HCT116 (cell line): ENCODE measurements around the gene ADIPOR2. TPM values are rescaled to one million over a fixed set of nuclear protein-coding genes. Genes with fewer than 3 reads are reported as not detected.

Source experiments
- ATAC-seq: fragments of 200-7000 bp; cut with Tn5 transposase; 2 replicates; pipeline ENCODE4 v1.9.1; 2020; ENCODE audit warnings: mild to moderate bottlenecking, moderate library complexity
- BruUV-seq: library from RNA; stranded (reverse); fragments of 400-500 nt; replicated peaks from 2 replicates; lab custom pipeline; 2021; lab: Mats Ljungman, UMichigan
- CTCF ChIA-PET: fragments of 300-600 bp; sonication (Branson Sonifier 250); formaldehyde crosslinking; loops from one replicate; lab custom pipeline; 2021; ENCODE audit warnings: antibody characterized with exemption; lab: Charles Lee
- POLR2A ChIA-PET: fragments of 300-600, 350-600 bp; sonication (Branson Sonifier 250); formaldehyde crosslinking; loops from one replicate; lab custom pipeline; 2021; ENCODE audit warnings: antibody characterized with exemption; lab: Charles Lee
- RAD21 ChIA-PET, 2 experiments: fragments of 300-600 bp; sonication (Branson Sonifier 250); formaldehyde crosslinking; loops; one replicate each; lab custom pipeline; 2023; ENCODE audit warnings: low total read pairs in 2 of 2; ENCODE audit not compliant: uncharacterized antibody in 2 of 2, unreplicated experiment in 2 of 2, low non-redundant PET in 1 of 2; lab: Charles Lee
- DNase-seq: peaks from one replicate; pipeline ENCODE4 v3.0.0-alpha.2; 2010; ENCODE audit warnings: low read depth, low spot score
- H2AFZ ChIP-seq: fragments of 200-600 bp; shearing (Covaris generic), sonication (generic); 2 replicates; pipeline ENCODE4 v1.6.1; 2017; ENCODE audit warnings: low read depth, mixed run types, mixed read lengths, antibody characterized with exemption, low read length; ENCODE audit not compliant: poor library complexity, severe bottlenecking
- H3K27ac ChIP-seq: 2 replicates; pipeline ENCODE4 v1.5.1; 2012; ENCODE audit warnings: low read depth, low read length
- H3K27me3 ChIP-seq: fragments of 200-600 bp; sonication (generic); 2 replicates; pipeline ENCODE4 v1.6.1; 2016; ENCODE audit warnings: mixed run types, low read length, mixed read lengths; ENCODE audit not compliant: insufficient read depth
- H3K36me3 ChIP-seq, 2 experiments: fragments of 200-500 bp in 1 of 2; fragments of 200-600 bp in 1 of 2; sonication (Bioruptor generic) in 1 of 2; sonication (generic) in 1 of 2; 2 replicates each; pipeline versions ENCODE4 v1.5.1 to v1.6.1; 2014 to 2016; ENCODE audit warnings: low read length in 2 of 2, inconsistent platforms in 1 of 2, mixed read lengths in 1 of 2, mixed run types in 1 of 2; ENCODE audit not compliant: insufficient read depth in 2 of 2, control insufficient read depth in 1 of 2
- H3K4me1 ChIP-seq, 2 experiments: fragments of 200-600 bp in 1 of 2; sonication (generic) in 1 of 2; 2 replicates each; pipeline versions ENCODE4 v1.5.1 to v1.6.1; 2012 to 2017; ENCODE audit warnings: low read length in 2 of 2, inconsistent platforms in 1 of 2, mild to moderate bottlenecking in 1 of 2, mixed read lengths in 1 of 2, mixed run types in 1 of 2, moderate library complexity in 1 of 2; ENCODE audit not compliant: insufficient read depth in 2 of 2, control insufficient read depth in 1 of 2
- H3K4me2 ChIP-seq: fragments of 200-600 bp; sonication (generic); 2 replicates; pipeline ENCODE4 v1.6.1; 2017; ENCODE audit warnings: mixed run types, low read length, mixed read lengths
- H3K4me3 ChIP-seq, 2 experiments: fragments of 200-600 bp in 1 of 2; sonication (generic) in 1 of 2; replicated peaks in 1 of 2; 2 replicates each; pipeline ENCODE4 v1.5.1; 2011 to 2016; ENCODE audit warnings: low read length in 2 of 2, control low read depth in 1 of 2, low read depth in 1 of 2, mild to moderate bottlenecking in 1 of 2, mixed read lengths in 1 of 2, mixed run types in 1 of 2
- H3K79me2 ChIP-seq: fragments of 200-600 bp; sonication (generic); 2 replicates; pipeline ENCODE4 v1.6.1; 2017; ENCODE audit warnings: mild to moderate bottlenecking, mixed run types, low read length, moderate library complexity, mixed read lengths; ENCODE audit not compliant: insufficient read depth
- H3K9ac ChIP-seq: fragments of 200-600 bp; sonication (generic); 2 replicates; pipeline ENCODE4 v1.6.1; 2016; ENCODE audit warnings: low read length, mixed read lengths
- H3K9me2 ChIP-seq: fragments of 200-600 bp; sonication (generic), shearing (Covaris generic); 2 replicates; pipeline ENCODE4 v1.6.1; 2017; ENCODE audit warnings: mixed run types, mild to moderate bottlenecking, moderate library complexity; ENCODE audit not compliant: insufficient read depth
- H3K9me3 ChIP-seq, 2 experiments: fragments of 200-500 bp in 1 of 2; fragments of 200-600 bp in 1 of 2; sonication (Bioruptor generic) in 1 of 2; sonication (generic) in 1 of 2; 2 replicates each; pipeline ENCODE4 v1.6.1; 2014 to 2017; ENCODE audit warnings: low read length in 2 of 2, mixed read lengths in 2 of 2, inconsistent platforms in 1 of 2, low read depth in 1 of 2, mild to moderate bottlenecking in 1 of 2, mixed run types in 1 of 2, moderate library complexity in 1 of 2; ENCODE audit not compliant: control insufficient read depth in 1 of 2, insufficient read depth in 1 of 2
- H4K20me1 ChIP-seq: fragments of 200-600 bp; sonication (generic), shearing (Covaris generic); 2 replicates; pipeline ENCODE4 v1.6.1; 2017; ENCODE audit warnings: mixed run types, mild to moderate bottlenecking, moderate library complexity; ENCODE audit not compliant: insufficient read depth
- CBX3 ChIP-seq: IDR thresholded peaks from 2 replicates; pipeline ENCODE4 v1.6.1; 2012; ENCODE audit warnings: low read depth
- CEBPB ChIP-seq: IDR thresholded peaks from 2 replicates; pipeline ENCODE4 v1.6.1; 2012; ENCODE audit warnings: low read depth
- EZH2phosphoT487 ChIP-seq: fragments of 200-600 bp; IDR thresholded peaks from 2 replicates; pipeline ENCODE4 v1.6.1; 2018; ENCODE audit warnings: antibody characterized with exemption, borderline replicate concordance
- FOSL1 ChIP-seq: IDR thresholded peaks from 2 replicates; pipeline ENCODE4 v1.6.1; 2012; ENCODE audit warnings: low read depth
- JUND ChIP-seq: IDR thresholded peaks from 2 replicates; pipeline ENCODE4 v1.6.1; 2012
- POLR2AphosphoS5 ChIP-seq: IDR thresholded peaks from 2 replicates; pipeline ENCODE4 v1.6.1; 2011; ENCODE audit warnings: mild to moderate bottlenecking, low read depth, low read length, moderate library complexity
- SP1 ChIP-seq: IDR thresholded peaks from 2 replicates; pipeline ENCODE4 v1.6.1; 2012; ENCODE audit warnings: low read depth
- YY1 ChIP-seq: IDR thresholded peaks from 2 replicates; pipeline ENCODE4 v1.6.1; 2011; ENCODE audit warnings: low read length, low read depth, moderate library complexity, mild to moderate bottlenecking; ENCODE audit not compliant: insufficient replicate concordance; ENCODE audit errors: extremely low read depth
- ZNF274 ChIP-seq: fragments of 200-500 bp; sonication (Bioruptor generic); IDR thresholded peaks from 2 replicates; pipeline ENCODE4 v1.6.1; 2014; ENCODE audit warnings: mild to moderate bottlenecking, low read depth, low read length, inconsistent platforms
- intact Hi-C: fragments of 100-400 bp; cut with micrococcal nuclease; formaldehyde crosslinking; loops from 2 replicates; pipeline ENCODE4 v1.10.0; 2022
- total RNA-seq: library from RNA; stranded (reverse); gene quantifications from one replicate; pipeline ENCODE4 v1.2.1, GENCODE V29; 2021; ENCODE audit not compliant: unreplicated experiment
- TF ChIP-seq, protein P1 (sequence below): IDR thresholded peaks from 2 replicates; pipeline ENCODE4 v1.6.1; 2012
- TF ChIP-seq, protein P2 (sequence below): IDR thresholded peaks from 2 replicates; pipeline ENCODE4 v1.6.1; 2012; ENCODE audit warnings: low read depth

ADIPOR2 gene
- total RNA-seq, 1 experiment from 2014 or later: 69.9 TPM

DNA sequence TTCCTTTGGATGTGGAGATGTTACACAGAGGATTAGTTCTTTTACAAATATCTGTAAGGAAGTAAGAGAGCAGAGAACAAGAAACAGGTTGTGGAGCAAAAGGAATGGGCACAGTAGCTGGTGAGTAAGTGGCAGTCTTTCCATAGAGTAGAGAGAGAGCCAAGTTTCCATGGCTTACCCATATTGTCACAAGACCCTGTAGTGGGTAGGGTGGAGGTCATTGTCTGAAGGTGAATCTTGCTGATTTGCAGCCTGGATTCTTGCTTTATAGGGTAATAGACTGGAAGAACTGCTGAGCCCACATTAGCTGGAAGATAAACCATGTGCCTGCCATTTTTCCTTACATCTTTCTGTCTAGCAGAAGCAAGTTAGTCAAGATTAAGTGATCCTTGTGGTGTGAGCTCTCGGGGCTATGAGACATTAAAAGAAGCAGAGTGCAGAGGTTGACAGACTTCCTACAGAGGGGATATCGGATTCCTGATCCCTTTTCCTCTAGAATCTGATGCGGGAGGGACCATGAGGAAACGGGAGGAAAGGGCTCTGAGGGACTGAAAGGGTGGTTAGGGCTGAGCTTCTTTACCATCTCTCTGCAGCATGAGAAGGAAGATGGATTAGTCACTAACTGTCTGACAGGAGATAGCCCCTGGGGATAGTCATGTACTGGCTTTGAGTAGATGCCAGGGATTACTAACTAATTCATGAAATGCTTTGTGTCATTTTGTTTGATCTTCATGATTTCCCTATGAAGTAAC lies 85.5 kb downstream of the ADIPOR2 start:
- H3K79me2 ChIP-seq: peaks cover 44% of the 10 kb centered on the region
- CTCF ChIA-PET: interaction anchor here (1.2 kb wide), 1 partner anchor 123 kb away, joined by 3 read pairs; no protein-coding TSS in a partner anchor
- peaks cover 9 to 10% of the 10 kb centered on the region in 2 experiments; a peak in 3 of 4 replicates for H3K36me3 ChIP-seq
- H3K27ac ChIP-seq: no peak overlapping the region
- ATAC-seq: no peak; the same call in 1 of the 2 replicates
- no peak for DNase-seq
- intact Hi-C loops: no loop called here
- no peak for TF ChIP-seq SP1
- no peak for TF ChIP-seq CEBPB
- TF ChIP-seq POLR2AphosphoS5: no peak
- no peak for TF ChIP-seq YY1
- TF ChIP-seq CBX3: no peak
- TF ChIP-seq FOSL1: no peak
- TF ChIP-seq EZH2phosphoT487: no peak
- no peak overlapping the region for H2AFZ ChIP-seq
- BruUV-seq: no TSS peak
- no peak overlapping the region for H3K4me3 ChIP-seq
- H3K9me2 ChIP-seq: no peaks in the 10 kb centered on the region
- no peaks in the 10 kb centered on the region for H4K20me1 ChIP-seq
- POLR2A ChIA-PET: interaction anchor here (2.1 kb wide), 1 partner anchor 115 kb away, joined by 5 read pairs; no protein-coding TSS in a partner anchor
- H3K9ac ChIP-seq: no peak overlapping the region
- 0 out of 2 replicates have a peak overlapping the region, but pooled peaks have one; percentile 3 for H3K4me2 ChIP-seq
- no peaks in the 10 kb centered on the region for H3K27me3 ChIP-seq
- RAD21 ChIA-PET: no interaction called here
- no peaks in the 10 kb centered on the region for H3K9me3 ChIP-seq
- H3K4me1 ChIP-seq: peaks cover 2 to 10% of the 10 kb centered on the region in 2 experiments; a peak in 2 of 4 replicates

DNA sequence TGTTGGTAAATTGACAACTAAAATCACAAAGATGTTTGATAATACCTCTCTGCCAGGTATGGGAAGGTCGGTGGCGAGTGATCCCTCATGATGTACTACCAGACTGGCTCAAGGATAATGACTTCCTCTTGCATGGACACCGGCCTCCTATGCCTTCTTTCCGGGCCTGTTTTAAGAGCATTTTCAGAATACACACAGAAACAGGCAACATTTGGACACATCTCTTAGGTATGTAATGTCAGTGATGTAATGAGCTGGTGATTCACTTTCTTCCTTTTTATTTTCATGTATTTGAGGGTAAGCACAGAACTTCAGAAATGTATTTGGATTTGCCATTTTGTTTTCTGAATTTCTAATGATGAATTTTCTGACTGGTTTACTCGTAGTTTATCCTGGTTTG lies 86.9 kb downstream of the ADIPOR2 start:
- ATAC-seq: no peak
- RAD21 ChIA-PET: no interaction called here

More for the DNA sequence above, 86.9 kb downstream of the ADIPOR2 start:
- POLR2A ChIA-PET: interaction anchor here (2.1 kb wide), 1 partner anchor 116 kb away, joined by 5 read pairs; no protein-coding TSS in a partner anchor
- no peak overlapping the region for H3K27ac ChIP-seq
- no peaks in the 10 kb centered on the region for H4K20me1 ChIP-seq
- H2AFZ ChIP-seq: no peak overlapping the region
- no peak for DNase-seq
- no peaks in the 10 kb centered on the region for H3K9me3 ChIP-seq
- TF ChIP-seq, protein P1, sequence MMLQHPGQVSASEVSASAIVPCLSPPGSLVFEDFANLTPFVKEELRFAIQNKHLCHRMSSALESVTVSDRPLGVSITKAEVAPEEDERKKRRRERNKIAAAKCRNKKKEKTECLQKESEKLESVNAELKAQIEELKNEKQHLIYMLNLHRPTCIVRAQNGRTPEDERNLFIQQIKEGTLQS: no peak
- no peak for TF ChIP-seq YY1
- TF ChIP-seq FOSL1: no peak
- TF ChIP-seq EZH2phosphoT487: no peak
- TF ChIP-seq JUND: no peak
- TF ChIP-seq, protein P2, sequence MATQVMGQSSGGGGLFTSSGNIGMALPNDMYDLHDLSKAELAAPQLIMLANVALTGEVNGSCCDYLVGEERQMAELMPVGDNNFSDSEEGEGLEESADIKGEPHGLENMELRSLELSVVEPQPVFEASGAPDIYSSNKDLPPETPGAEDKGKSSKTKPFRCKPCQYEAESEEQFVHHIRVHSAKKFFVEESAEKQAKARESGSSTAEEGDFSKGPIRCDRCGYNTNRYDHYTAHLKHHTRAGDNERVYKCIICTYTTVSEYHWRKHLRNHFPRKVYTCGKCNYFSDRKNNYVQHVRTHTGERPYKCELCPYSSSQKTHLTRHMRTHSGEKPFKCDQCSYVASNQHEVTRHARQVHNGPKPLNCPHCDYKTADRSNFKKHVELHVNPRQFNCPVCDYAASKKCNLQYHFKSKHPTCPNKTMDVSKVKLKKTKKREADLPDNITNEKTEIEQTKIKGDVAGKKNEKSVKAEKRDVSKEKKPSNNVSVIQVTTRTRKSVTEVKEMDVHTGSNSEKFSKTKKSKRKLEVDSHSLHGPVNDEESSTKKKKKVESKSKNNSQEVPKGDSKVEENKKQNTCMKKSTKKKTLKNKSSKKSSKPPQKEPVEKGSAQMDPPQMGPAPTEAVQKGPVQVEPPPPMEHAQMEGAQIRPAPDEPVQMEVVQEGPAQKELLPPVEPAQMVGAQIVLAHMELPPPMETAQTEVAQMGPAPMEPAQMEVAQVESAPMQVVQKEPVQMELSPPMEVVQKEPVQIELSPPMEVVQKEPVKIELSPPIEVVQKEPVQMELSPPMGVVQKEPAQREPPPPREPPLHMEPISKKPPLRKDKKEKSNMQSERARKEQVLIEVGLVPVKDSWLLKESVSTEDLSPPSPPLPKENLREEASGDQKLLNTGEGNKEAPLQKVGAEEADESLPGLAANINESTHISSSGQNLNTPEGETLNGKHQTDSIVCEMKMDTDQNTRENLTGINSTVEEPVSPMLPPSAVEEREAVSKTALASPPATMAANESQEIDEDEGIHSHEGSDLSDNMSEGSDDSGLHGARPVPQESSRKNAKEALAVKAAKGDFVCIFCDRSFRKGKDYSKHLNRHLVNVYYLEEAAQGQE: no peak
- no peak for TF ChIP-seq ZNF274
- H3K27me3 ChIP-seq: no peaks in the 10 kb centered on the region
- no peaks in the 10 kb centered on the region for H3K9me2 ChIP-seq
- no peak overlapping the region for H3K4me3 ChIP-seq
- H3K9ac ChIP-seq: no peak overlapping the region
- BruUV-seq: no TSS peak
- peaks cover 2 to 10% of the 10 kb centered on the region in 2 experiments; a peak in 2 of 4 replicates for H3K4me1 ChIP-seq
- CTCF ChIA-PET: no interaction called here
- peaks cover 48% of the 10 kb centered on the region for H3K79me2 ChIP-seq
- intact Hi-C loops: no loop called here
- H3K36me3 ChIP-seq: peaks cover 8 to 9% of the 10 kb centered on the region in 2 experiments; a peak in 3 of 4 replicates
- H3K4me2 ChIP-seq: no peak overlapping the region
